NK-92 (cell line): Measurements from ENCODE around the gene IGSF22.
"Not testable (repeated sequence)": the region's sequence is repeated elsewhere in the genome, so short reads cannot be mapped to it uniquely, and the experiment has no call there.

Experiments used
- DNase-seq: peaks from one replicate; lab custom pipeline; 2025; ENCODE audit not compliant: unreplicated experiment; lab: John Stamatoyannopoulos, UW

The IGSF22 gene

GRCh38 chr11:18692941-18693760 lies 32.8 kb downstream of the IGSF22 start:
- DNase-seq, result no peak

GRCh38 chr11:18691467-18692140 lies 34.4 kb downstream of the IGSF22 start:
- not testable (repeated sequence) for DNase-seq

- DNase-seq, result no peak
Observed at GRCh38 chr11:18684267-18684666, 41.7 kb downstream of the IGSF22 start.

GRCh38 chr11:18682466-18682865 lies 43.5 kb downstream of the IGSF22 start:
- DNase-seq, result no peak

GRCh38 chr11:18681949-18682348 lies 44.0 kb downstream of the IGSF22 start:
- DNase-seq, result not testable (repeated sequence)

GRCh38 chr11:18677560-18677959 lies 48.4 kb downstream of the IGSF22 start:
- DNase-seq, result no peak

- DNase-seq, result no peak
Observed at GRCh38 chr11:18676803-18677202, 49.2 kb downstream of the IGSF22 start.

GRCh38 chr11:18672209-18672608 lies 53.8 kb downstream of the IGSF22 start:
- DNase-seq, result not testable (repeated sequence)

GRCh38 chr11:18671246-18671645 lies 54.7 kb downstream of the IGSF22 start:
- no peak for DNase-seq

- DNase-seq, result no peak
Observed at GRCh38 chr11:18669711-18670110, 56.3 kb downstream of the IGSF22 start.

GRCh38 chr11:18669219-18669596 lies 56.8 kb downstream of the IGSF22 start:
- DNase-seq, result no peak

GRCh38 chr11:18668131-18668530 lies 57.9 kb downstream of the IGSF22 start:
- no peak for DNase-seq

- not testable (repeated sequence) for DNase-seq
Observed at GRCh38 chr11:18665353-18665872, 60.6 kb downstream of the IGSF22 start.

GRCh38 chr11:18657673-18658072 lies 68.3 kb downstream of the IGSF22 start:
- no peak for DNase-seq
